ENCODE measurements around the gene AMPD2.

- TF ChIP-seq CTCF (IDR thresholded peaks at IDR 0.05) (no peak), POLR2A (IDR thresholded peaks at IDR 0.05) (no peak)
These were observed 37.8 kb downstream of the AMPD2 start for GRCh38 chr1:109657395-109657794.

Data from testis (tissue), 2 donors.